Activated CD8-positive, alpha-beta memory T cell treated with anti-CD3 and anti-CD28 coated beads for 24 hours (primary cell): ENCODE results near the gene FAM110A.
"Not testable (repeated sequence)": the region's sequence is repeated elsewhere in the genome, so short reads cannot be mapped to it uniquely, and the experiment has no call there.

Source experiments
- DNase-seq: peaks from one replicate; pipeline ENCODE4 v3.0.0-alpha.2; 2020

The FAM110A gene

GRCh38 chr20:845226-845868 is 11.8 kb downstream of the FAM110A start:
- DNase-seq, result peak; percentile 68

GRCh38 chr20:845941-846893 is 12.7 kb downstream of the FAM110A start:
- no peak for DNase-seq

GRCh38 chr20:846894-847278 is 13.4 kb downstream of the FAM110A start:
- peak; percentile 80 for DNase-seq

GRCh38 chr20:848193-848592 is 14.7 kb downstream of the FAM110A start:
- no peak for DNase-seq

DNA sequence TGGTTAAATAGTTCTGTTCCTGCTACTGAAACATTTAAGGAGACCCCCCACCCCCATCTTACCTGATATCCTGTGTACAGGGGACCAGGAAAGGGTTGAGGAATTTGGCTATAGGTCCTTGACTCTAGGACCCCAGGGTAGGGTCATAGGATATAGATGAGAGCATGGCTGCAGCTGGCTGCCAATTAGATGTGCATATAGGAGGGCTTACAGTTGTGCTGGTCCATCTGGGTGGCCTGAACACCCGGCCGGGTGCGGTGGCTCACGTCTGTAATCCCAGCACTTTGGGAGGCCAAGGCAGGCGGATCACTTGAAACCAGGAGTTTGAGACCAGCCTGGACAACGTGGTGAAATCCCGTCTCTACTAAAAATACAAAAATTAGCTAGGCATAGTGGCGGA is 15.2 kb downstream of the FAM110A start:
- DNase-seq, result not testable (repeated sequence)

DNA sequence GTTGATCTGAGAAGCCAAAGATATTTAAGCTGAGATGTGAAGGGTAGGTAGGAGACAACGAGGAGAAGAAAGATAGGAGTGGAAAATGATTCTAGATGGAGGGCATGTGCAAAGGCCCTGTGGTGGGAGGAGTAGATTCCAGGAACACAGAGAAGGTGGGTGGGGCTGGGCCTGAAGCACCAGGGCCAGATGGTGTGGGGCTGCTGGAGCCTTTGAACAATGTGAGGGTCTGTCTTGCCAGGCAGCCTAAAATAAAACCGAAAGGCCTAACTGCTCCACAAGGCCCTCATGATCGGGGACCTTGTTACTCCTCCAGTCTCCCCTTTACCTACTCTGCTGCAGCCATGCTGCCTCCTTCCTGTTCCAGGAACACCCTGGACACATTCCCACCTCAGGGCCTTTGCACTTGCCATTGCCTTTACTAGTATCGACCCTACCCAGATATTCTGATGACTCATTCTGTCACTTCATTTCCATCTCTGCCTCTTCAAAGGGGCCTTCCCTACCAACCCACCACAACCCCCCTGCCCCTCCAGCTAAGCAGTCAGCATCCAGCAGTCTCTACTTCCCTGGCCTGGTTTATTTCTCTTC is 20.0 kb downstream of the FAM110A start:
- no peak for DNase-seq

DNA sequence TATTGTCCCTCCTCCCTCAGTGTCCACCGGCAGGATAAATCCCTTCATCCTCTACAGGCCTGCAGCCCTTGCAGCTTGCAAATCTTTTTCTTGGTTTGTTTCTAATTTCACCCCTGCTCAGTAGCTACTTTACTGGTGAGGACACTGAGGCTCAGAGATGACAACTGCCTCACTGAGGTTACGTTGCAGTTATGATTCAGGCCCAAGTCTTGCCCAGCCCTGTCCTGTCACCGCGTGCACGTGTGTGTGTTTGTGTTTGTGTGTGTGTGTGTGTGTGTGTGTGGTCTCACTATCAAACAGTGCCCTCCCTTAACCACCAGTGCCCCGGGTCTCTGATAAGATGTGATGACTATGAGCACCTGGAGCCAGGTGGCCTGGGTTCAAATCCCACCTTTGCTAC is 21.1 kb downstream of the FAM110A start:
- no peak for DNase-seq

DNA sequence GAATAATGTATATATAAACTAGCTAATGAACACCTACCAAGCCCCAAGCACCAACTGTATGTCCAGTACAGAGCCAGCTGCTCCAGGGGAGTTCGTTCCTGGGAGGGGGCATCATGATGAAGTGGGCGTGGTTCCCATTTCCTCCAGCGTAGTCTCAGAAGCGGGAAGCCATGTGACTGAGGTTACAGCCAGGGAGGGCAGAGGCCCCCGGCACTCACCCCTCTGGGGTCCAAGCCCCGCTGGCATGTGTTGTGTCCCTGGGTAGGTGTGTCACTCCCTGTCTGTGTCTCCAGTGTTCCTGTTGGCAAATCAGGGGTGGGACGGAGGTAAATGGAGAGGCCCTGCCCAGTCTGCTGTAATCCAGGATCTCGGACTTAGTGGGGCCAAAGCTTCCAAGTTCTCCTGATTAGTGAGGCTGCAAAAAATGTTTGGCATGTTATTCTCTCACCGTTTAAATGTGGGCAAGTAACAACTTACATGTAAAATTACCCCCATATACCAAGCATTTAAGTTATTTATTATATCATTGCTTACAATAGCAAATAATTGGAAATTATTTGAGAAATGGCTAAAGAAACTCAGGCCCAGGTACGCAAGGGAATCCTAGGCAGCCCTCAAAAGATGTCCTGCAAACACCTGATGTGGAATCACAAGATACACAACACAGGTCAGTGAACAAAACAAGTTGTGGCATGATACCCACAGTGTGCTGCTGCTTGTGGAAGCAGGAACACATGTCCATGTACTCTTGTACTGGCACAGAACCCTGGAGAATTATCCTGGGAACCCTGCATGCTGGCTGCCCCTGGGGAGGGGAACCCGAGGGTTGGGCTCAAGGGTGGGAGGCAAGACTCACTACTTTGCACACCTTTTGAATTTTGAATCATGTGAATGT is 22.2 kb downstream of the FAM110A start:
- no peak for DNase-seq

DNA sequence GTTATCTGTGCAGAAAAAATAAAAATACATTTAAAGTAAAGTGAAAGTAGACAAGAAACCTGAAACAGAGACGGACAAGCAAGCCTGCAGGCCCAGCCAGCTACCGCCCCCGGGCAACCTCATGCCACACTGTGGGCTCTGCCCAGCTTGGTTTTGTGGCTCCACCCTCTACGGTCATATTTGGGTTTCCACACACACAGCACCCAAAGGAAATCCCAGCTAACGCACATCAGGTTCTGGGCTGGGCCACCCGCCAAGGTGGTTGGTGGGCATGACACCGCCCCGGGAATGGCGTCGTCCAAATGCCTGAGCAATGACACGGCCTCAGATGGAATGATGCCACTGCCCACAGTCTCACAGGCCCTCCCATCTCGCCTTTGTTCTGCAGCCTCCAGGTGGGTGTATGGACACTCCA is 22.9 kb downstream of the FAM110A start:
- peak; percentile 79 for DNase-seq

DNA sequence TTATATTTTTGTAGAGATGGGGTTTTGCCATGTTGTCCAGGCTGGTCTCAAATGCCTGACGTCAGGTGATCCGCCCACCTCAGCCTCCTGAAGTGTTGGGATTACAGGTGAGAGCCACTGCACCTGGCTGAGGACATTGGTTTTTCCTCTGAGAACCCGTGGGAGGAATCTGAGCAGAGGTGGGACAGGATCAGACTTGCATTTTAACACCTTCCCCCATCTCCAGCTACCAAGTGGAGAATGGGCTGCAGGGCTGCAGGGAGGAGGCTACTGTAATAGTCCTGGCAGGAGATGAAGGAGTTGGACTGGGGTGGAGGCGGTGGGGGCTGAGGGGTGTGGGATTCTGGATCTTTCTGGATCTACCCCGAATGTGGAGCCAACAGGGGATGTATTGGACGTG is 24.5 kb downstream of the FAM110A start:
- DNase-seq, result no peak

DNA sequence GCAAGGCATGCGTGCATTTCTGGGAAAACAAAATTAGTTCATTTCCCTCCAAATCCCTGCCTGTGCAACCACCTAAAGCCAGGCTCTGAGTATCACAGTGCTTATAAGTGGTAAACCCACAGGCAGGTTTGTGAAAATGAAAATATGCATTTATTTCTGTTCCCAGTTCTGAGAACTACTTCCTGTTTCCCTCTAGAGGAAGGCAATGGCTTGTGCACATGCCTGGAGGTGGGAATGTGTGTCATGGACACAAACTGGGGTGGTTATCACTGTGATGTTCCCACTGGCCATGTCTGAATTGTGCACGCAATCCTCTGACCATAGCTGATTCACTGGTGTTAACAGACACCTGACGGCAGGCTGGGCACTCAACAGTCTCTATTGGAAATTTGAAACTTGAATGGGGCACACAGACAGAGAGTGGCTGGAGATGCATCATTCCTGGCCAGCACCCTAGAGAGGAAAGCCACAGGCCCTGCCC is 26.3 kb downstream of the FAM110A start:
- DNase-seq, result no peak

GRCh38 chr20:860891-861290 is 27.4 kb downstream of the FAM110A start:
- DNase-seq, result no peak

DNA sequence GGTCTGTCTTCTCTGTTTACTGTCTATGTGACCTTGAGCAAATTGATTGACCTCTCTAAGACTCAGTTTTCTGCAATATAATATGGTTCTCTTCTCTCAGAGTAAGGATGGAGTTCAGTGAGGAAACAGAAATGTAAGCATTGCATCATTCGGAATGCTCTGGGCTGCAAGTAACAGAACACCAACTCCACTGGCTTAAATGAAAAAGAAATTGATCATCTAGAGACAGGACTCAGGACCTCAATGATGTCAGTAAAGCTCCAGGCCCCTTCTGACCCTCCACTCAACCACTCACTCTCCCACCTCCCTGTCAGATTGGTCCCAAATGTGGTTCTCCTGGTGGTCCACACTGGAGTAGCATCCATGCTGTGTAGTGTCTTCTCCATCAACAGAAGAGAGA is 31.9 kb downstream of the FAM110A start:
- no peak for DNase-seq

GRCh38 chr20:868279-868678 is 34.8 kb downstream of the FAM110A start:
- DNase-seq, result no peak

DNA sequence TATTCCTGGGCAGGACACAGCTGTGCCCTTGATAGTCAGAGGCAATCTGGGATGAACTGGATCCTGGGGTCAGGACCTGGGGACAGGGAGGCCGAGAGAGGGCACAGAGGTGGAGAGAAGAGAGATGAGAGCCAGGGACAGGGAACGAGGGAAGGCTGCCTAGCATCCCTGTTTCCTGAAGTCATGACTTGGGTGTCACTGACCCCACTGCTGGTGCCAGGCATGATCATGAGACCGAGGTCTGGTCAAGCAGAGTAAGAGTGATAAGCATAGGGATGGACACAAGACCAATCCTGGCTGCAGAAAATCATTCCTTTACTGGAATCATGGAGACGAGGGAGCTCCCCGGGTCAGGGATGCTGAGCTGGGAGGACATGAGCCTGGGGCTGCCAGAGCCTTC is 36.1 kb downstream of the FAM110A start:
- no peak for DNase-seq

- DNase-seq, result no peak
Observed at GRCh38 chr20:870758-871157, 37.2 kb downstream of the FAM110A start.

- no peak for DNase-seq
Observed at GRCh38 chr20:871436-871835, 37.9 kb downstream of the FAM110A start.

DNA sequence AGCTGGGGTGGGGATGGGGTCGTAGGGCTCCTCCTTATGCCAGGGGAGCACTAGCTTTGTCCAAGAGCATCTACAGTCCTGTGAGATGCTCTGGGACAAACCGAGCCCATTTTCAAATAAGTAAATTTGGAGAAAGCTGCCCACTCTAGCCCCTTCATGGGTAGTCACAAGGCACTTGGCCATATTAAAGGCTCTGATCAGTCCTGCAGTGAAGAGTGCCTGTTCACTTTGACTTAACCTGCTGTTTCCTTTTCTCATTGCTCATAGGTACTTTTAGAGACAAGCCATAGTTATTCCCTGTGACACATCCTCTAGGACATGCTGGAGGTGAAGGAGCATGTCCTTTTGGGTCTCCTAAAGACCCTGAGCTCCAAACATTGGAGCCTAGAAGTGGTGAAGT is 38.4 kb downstream of the FAM110A start:
- DNase-seq, result no peak

DNA sequence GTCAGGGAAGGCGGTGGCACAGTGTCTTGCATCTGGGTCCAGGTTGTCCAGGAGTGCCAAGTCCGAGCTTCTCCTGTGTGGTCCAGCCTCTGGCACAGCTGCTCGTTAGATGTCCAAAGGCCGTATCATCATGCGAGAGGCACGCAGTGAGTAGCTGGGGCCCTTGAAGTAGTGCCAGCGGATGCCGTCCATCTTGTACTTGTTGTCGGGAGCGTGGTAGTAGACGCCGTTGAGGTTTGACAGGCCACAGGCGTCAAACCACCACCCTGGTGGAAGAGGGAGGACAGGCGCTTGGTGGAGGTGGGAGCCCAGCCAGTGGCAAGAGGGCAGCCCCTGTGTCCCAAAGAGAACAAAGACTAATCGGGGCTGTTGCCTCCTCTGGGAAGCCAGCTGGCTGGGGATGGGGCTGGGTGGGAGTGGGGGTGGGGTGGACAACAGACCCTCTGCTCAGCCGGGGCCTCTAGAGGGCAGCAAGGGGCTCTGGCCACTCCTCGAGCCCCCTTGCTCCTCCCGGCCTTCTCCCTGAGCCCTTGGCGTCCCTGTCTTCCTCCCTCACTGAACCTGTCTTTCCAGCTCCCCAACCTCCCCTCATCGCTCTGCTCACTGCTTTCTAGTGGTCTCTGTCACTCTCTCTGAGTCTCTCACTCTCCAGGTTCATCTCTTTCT is 39.5 kb downstream of the FAM110A start:
- DNase-seq, result no peak

- no peak for DNase-seq
Observed at GRCh38 chr20:873875-874607, 40.5 kb downstream of the FAM110A start.

DNA sequence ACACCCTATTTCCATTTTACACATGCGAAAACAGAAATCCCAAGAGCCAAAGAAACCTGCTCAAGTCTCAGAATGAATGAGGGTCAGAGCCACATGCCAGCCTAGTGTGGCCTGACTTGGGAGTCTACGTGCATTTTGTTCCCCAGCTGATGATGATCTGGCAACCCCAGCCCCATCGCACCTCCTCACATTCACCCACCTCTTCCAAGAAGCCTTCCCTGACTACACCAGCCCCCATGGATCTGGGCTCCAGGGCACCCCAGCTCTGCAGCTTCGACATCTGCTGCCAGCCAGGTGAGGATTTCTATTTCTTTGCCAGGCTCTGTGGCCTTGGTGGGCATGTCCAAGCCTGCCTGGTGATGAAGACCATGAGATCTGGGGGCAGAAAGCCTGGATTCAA is 41.6 kb downstream of the FAM110A start:
- no peak for DNase-seq
